ENCODE measurements around the gene ITFG1.
"Not testable (repeated sequence)": the region's sequence is repeated elsewhere in the genome, so short reads cannot be mapped to it uniquely, and the experiment has no call there.

ITFG1 gene

GRCh38 chr16:47160422-47160821 lies 300.4 kb downstream of the ITFG1 start:
- DNase-seq (ENCODE audit: low read depth), result no peak
- H3K4me3 ChIP-seq (ENCODE audit: low read depth, low read length), result no peak overlapping the region
- no peak for TF ChIP-seq CTCF (conservative IDR thresholded peaks at IDR 0.05; ENCODE audit: low read depth, low read length)

DNA sequence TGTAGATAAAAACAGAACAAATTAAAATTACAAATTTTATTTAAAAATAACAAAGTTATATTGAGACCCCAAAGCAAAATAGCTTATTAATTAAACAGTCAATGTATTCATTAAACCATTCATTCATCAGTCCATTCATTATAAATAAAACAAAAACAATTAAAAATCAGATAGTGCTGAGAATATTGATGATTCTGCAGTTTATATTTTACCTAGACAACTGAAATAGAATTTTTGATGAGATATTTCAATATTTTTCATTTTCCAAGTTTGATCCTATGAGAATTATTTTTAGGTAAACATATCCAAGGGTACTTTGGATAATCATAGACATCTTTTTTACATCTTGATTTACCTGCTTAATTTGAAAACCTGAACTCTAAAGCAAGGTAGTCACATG lies 301.9 kb downstream of the ITFG1 start:
- DNase-seq (ENCODE audit: low read depth), result no peak

DNA sequence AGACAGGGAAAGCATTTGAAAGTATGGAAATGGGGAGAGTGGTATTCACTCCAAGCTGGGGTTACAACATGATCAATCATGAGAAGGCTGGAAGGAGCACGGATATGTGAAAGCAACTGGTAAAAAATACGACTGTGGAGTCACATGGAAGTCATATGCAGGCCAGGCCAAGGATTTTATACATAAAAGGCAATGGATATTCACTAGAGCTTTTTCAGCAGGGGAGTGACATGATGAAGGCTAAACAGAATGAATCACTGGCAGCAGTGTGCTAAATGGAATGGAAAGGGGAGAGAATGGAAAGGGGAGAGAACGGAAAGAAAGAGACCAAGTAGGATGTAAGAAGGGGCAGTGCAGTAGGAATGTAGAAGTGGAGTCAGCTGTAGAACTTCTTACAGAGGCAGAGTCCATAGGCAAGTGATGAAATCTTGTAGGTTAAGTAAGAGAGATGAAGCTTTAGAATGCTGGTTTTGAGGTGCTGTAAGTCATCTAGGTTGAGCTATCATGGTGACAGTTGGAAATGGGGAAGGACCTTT lies 304.1 kb downstream of the ITFG1 start:
- TF ChIP-seq CTCF (conservative IDR thresholded peaks at IDR 0.05; ENCODE audit: low read depth, low read length), result no peak

More for the DNA sequence above, 301.9 kb downstream of the ITFG1 start:
- no peak for TF ChIP-seq CTCF (conservative IDR thresholded peaks at IDR 0.05; ENCODE audit: low read depth, low read length)
- H3K4me3 ChIP-seq (ENCODE audit: low read depth, low read length), result no peak overlapping the region

GRCh38 chr16:47152501-47152900 lies 308.4 kb downstream of the ITFG1 start:
- DNase-seq (ENCODE audit: low read depth); H3K4me3 ChIP-seq (ENCODE audit: low read depth, low read length): not testable (repeated sequence)

More for the DNA sequence above, 304.1 kb downstream of the ITFG1 start:
- DNase-seq (ENCODE audit: low read depth), result no peak
- H3K4me3 ChIP-seq (ENCODE audit: low read depth, low read length), result no peak overlapping the region

DNA sequence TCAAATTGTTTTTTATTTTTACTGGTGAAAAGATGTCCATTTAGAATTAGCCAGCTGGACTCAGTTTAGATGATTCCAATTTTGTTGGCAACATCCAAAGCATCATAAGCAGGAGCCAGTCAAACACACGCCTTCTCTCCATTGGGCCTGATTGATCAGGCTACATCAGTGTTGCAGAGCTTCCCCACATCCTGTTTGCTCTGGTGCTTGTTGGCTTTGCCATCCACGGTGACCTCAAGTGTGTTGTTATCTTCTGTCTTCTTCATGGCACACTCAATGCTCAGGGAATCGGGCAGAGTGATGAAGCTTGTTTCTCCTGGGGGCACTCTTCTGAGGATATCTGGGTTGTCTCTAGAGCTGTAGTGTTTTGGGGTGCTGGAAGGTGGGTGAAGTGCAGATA lies 310.8 kb downstream of the ITFG1 start:
- TF ChIP-seq CTCF (conservative IDR thresholded peaks at IDR 0.05; ENCODE audit: low read depth, low read length), result no peak
- no peak for DNase-seq (ENCODE audit: low read depth)
- no peak overlapping the region for H3K4me3 ChIP-seq (ENCODE audit: low read depth, low read length)

DNA sequence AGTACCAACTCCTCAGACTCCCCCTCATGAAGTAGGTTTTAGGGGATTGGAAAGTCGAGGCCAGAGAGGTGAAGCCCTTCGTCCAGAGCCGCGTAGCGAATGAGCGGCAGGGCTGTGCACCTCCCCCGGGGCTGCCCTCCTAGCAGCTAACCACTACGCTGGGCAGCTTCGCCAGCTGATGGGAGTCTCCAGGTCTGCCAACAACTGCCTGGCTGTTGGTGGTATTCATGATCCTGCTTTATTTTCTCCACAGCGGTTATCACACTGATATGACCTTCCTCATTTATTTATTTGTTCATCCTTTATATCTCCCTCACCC lies 316.3 kb downstream of the ITFG1 start:
- DNase-seq (ENCODE audit: low read depth), result no peak
- H3K4me3 ChIP-seq (ENCODE audit: low read depth, low read length), result peak overlapping the region; percentile 69
- no peak for TF ChIP-seq CTCF (conservative IDR thresholded peaks at IDR 0.05; ENCODE audit: low read depth, low read length)

GRCh38 chr16:47143677-47144558 lies 316.9 kb downstream of the ITFG1 start, which contains the start of gene NETO2:
NETO2 (minus strand) TSS chr16:47143945; CDS start chr16:47143612, 333 bp downstream.
- peak; percentile 75 for TF ChIP-seq CTCF (conservative IDR thresholded peaks at IDR 0.05; ENCODE audit: low read depth, low read length)
- peak within 1 kb of the TSS; percentile 69 for H3K4me3 ChIP-seq (ENCODE audit: low read depth, low read length)
- peak; percentile 58 for DNase-seq (ENCODE audit: low read depth)
